Natural killer cell (primary cell): ENCODE data around the gene ZBTB42. TPM values are rescaled to one million over a fixed set of nuclear protein-coding genes. Genes with fewer than 3 reads are reported as not detected.

Experiments
- ATAC-seq, 3 donors: fragments of 150-1000 bp in 2 of 3; fragments of 200-7000 bp in 1 of 3; cut with Tn5 transposase; 1 replicate in 1 of 3; 2 replicates in 2 of 3; pipeline ENCODE4 v1.10.0; 2021; ENCODE audit warnings: mild to moderate bottlenecking in 2 of 3, moderate library complexity in 2 of 3
- DNase-seq, 2 donors: peaks; one replicate each; pipeline versions ENCODE4 v3.0.0 to v3.0.0-alpha.2; 2013 to 2021; ENCODE audit warnings: mixed read lengths in 1 of 2
- H3K27ac ChIP-seq: one replicate; pipeline ENCODE4 v1.5.1; 2013; ENCODE audit warnings: mild to moderate bottlenecking, low read length
- H3K27me3 ChIP-seq: one replicate; pipeline ENCODE4 v1.6.1; 2013; ENCODE audit warnings: low read length; ENCODE audit not compliant: control insufficient read depth, insufficient read depth
- H3K36me3 ChIP-seq: one replicate; pipeline ENCODE4 v1.6.1; 2013; ENCODE audit warnings: low read length; ENCODE audit not compliant: control insufficient read depth, insufficient read depth
- H3K4me1 ChIP-seq: one replicate; pipeline ENCODE4 v1.6.1; 2013; ENCODE audit warnings: low read length; ENCODE audit not compliant: control insufficient read depth, insufficient read depth
- H3K4me3 ChIP-seq: one replicate; pipeline ENCODE4 v1.5.1; 2013; ENCODE audit warnings: low read length
- H3K9me3 ChIP-seq: one replicate; pipeline ENCODE4 v1.6.1; 2013; ENCODE audit warnings: low read length; ENCODE audit not compliant: control insufficient read depth, insufficient read depth
- H3K27ac Mint-ChIP-seq, 2 donors: one replicate each; pipeline ENCODE4 v1.8.0; 2022; ENCODE audit warnings: mild to moderate bottlenecking in 2 of 2, mixed read lengths in 2 of 2, moderate library complexity in 1 of 2
- H3K27me3 Mint-ChIP-seq, 2 donors: one replicate each; pipeline ENCODE4 v1.8.0; 2022; ENCODE audit warnings: low read depth in 2 of 2, mixed read lengths in 2 of 2
- H3K36me3 Mint-ChIP-seq: one replicate; pipeline ENCODE4 v1.8.0; 2022; ENCODE audit warnings: mixed read lengths
- H3K4me1 Mint-ChIP-seq, 2 donors: one replicate each; pipeline ENCODE4 v1.8.0; 2022; ENCODE audit warnings: mixed read lengths in 2 of 2
- H3K4me3 Mint-ChIP-seq: one replicate; pipeline ENCODE4 v1.8.0; 2022; ENCODE audit warnings: mild to moderate bottlenecking, moderate library complexity, mixed read lengths
- H3K9me3 Mint-ChIP-seq, 2 donors: one replicate each; pipeline ENCODE4 v1.8.0; 2022; ENCODE audit warnings: mixed read lengths in 2 of 2
- WGBS: methylation state at CpG from one replicate; pipeline ENCODE4 v1.1.7; 2013; ENCODE audit warnings: missing lambda C conversion rate; ENCODE audit not compliant: insufficient coverage; 5-methylcytosine and 5-hydroxymethylcytosine counted together
- intact Hi-C: fragments of 100-400 bp; cut with micrococcal nuclease; formaldehyde crosslinking; loops from one replicate; pipeline ENCODE4 v1.14.2; 2022
- total RNA-seq, 4 donors: library from RNA; stranded (reverse); fragments of 120-200 nt in 1 of 4; gene quantifications; one replicate each; pipeline versions ENCODE4 v1.2.3 to v1.2.4, GENCODE V29; 2013 to 2022
- TF ChIP-seq, protein P1 (sequence below): fragments of 200-600 bp; IDR thresholded peaks from one replicate; pipeline ENCODE4 v1.8.0; 2022; ENCODE audit warnings: antibody characterized with exemption

Gene ZBTB42
- 1 to 10 TPM; 3.6 to 4.5 (median 3.7) TPM for total RNA-seq
- 2.3 TPM for total RNA-seq (2013)

DNA sequence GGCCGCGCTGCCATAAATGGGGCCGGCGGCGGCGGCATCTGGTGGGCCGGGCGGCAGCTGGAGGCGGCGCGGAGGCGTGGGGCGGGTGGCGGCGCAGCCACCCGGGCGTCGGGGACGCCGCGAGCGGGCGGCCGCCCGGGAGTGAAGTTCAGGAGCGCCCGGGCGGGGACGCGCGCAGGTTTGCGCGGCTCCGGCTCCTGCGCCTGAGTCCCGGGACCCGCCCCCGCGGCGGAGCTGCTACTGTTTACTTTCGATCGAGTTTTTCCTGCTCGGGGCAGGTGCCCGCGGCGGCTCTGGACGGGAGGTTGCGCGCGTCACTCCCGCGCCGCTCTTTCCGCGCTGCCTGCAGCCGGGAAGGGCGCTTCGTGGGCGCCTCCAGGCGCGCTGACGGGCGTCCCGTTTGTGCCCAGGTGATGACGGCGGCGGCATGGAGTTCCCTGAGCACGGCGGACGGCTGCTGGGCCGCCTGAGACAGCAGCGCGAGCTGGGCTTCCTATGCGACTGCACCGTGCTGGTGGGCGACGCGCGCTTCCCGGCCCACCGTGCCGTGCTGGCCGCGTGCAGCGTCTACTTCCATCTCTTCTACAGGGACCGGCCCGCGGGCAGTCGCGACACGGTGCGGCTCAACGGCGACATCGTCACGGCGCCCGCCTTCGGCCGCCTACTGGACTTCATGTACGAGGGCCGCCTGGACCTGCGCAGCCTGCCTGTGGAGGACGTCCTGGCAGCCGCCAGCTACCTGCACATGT, at the start of gene ZBTB42:
TSS of gene ZBTB42 (plus strand) at position 331 of the 749 bp plus-strand sequence. CDS start at position 428, 97 bp downstream.
- WGBS, result under 1% methylated on average over 105 of the region's 105 CpGs
- intact Hi-C loops, result no loop called here
- H3K4me1 ChIP-seq, result peaks cover 36% of the 10 kb centered on the region
- no peaks in the 10 kb centered on the region for H3K27me3 Mint-ChIP-seq
- peaks cover 0 to 39% of the 10 kb centered on the region in 2 donors for H3K4me1 Mint-ChIP-seq
- peak within 1 kb of the TSS; percentile 83 to 85 for H3K27ac Mint-ChIP-seq
- peak within 1 kb of the TSS; percentile 48 for H3K4me3 ChIP-seq
- H3K9me3 ChIP-seq, result no peaks in the 10 kb centered on the region
- H3K27ac ChIP-seq, result peak within 1 kb of the TSS; percentile 94
- no peaks in the 10 kb centered on the region for H3K36me3 ChIP-seq
- ATAC-seq (peak; percentile 7 to 53 (median 45)), DNase-seq (peak; percentile 50 to 88)
- peak within 1 kb of the TSS; percentile 91 for H3K4me3 Mint-ChIP-seq
- H3K9me3 Mint-ChIP-seq, result no peaks in the 10 kb centered on the region
- H3K36me3 Mint-ChIP-seq, result no peaks in the 10 kb centered on the region
- TF ChIP-seq, protein P1, sequence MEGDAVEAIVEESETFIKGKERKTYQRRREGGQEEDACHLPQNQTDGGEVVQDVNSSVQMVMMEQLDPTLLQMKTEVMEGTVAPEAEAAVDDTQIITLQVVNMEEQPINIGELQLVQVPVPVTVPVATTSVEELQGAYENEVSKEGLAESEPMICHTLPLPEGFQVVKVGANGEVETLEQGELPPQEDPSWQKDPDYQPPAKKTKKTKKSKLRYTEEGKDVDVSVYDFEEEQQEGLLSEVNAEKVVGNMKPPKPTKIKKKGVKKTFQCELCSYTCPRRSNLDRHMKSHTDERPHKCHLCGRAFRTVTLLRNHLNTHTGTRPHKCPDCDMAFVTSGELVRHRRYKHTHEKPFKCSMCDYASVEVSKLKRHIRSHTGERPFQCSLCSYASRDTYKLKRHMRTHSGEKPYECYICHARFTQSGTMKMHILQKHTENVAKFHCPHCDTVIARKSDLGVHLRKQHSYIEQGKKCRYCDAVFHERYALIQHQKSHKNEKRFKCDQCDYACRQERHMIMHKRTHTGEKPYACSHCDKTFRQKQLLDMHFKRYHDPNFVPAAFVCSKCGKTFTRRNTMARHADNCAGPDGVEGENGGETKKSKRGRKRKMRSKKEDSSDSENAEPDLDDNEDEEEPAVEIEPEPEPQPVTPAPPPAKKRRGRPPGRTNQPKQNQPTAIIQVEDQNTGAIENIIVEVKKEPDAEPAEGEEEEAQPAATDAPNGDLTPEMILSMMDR, result no peak
- H3K27me3 ChIP-seq, result no peaks in the 10 kb centered on the region

GRCh38 chr14:104751539-104752422, 49.1 kb upstream of the ZBTB42 start:
- H3K4me3 Mint-ChIP-seq, result peak overlapping the region; percentile 97
- H3K9me3 ChIP-seq, result no peaks in the 10 kb centered on the region
- peak overlapping the region; percentile 72 for H3K27ac ChIP-seq
- 75% methylated on average over 90 of the region's 90 CpGs for WGBS
- peaks cover 36% of the 10 kb centered on the region for H3K4me1 ChIP-seq
- H3K36me3 Mint-ChIP-seq, result no peaks in the 10 kb centered on the region
- no peaks in the 10 kb centered on the region for H3K27me3 Mint-ChIP-seq
- peak overlapping the region; percentile 90 to 97 for H3K27ac Mint-ChIP-seq
- peak overlapping the region; percentile 87 for H3K4me3 ChIP-seq
- ATAC-seq (no peak), DNase-seq (no peak)
- H3K9me3 Mint-ChIP-seq, result no peaks in the 10 kb centered on the region
- intact Hi-C loops, result loop anchor here (2.0 kb wide), 1 partner anchor 43 kb away; the partner anchor contains the start of gene AKT1
- peaks cover 5% of the 10 kb centered on the region for H3K36me3 ChIP-seq
- peaks cover 25 to 34% of the 10 kb centered on the region in 2 donors for H3K4me1 Mint-ChIP-seq
- TF ChIP-seq, protein P1, result no peak
- H3K27me3 ChIP-seq, result no peaks in the 10 kb centered on the region

- Mint-ChIP-seq H3K27me3 (no peaks in the 10 kb centered on the region), H3K27ac (peak overlapping the region; percentile 90 to 97), H3K4me1 (peaks cover 25 to 34% of the 10 kb centered on the region in 2 donors), H3K9me3 (no peaks in the 10 kb centered on the region), H3K4me3 (peak overlapping the region; percentile 97), H3K36me3 (no peaks in the 10 kb centered on the region)
- H3K36me3 ChIP-seq, result peaks cover 6% of the 10 kb centered on the region
- intact Hi-C loops, result loop anchor here (2.0 kb wide), 1 partner anchor 42 kb away; the partner anchor contains the start of gene AKT1
- no peaks in the 10 kb centered on the region for H3K27me3 ChIP-seq
- H3K4me3 ChIP-seq, result peak overlapping the region; percentile 87
- TF ChIP-seq, protein P1, result no peak
- ATAC-seq (no peak), DNase-seq (no peak)
- H3K27ac ChIP-seq, result peak overlapping the region; percentile 72
- WGBS, result 2% methylated on average over 21 of the region's 21 CpGs
- peaks cover 37% of the 10 kb centered on the region for H3K4me1 ChIP-seq
- no peaks in the 10 kb centered on the region for H3K9me3 ChIP-seq
Measured at GRCh38 chr14:104752423-104752734, 48.5 kb upstream of the ZBTB42 start.
